GM19240 (cell line): ENCODE results near the gene GPNMB.

Experiments used
- DNase-seq: peaks from one replicate; pipeline ENCODE4 v3.0.0; 2011; ENCODE audit warnings: low spot score; ENCODE audit not compliant: insufficient read length

Gene GPNMB

DNA sequence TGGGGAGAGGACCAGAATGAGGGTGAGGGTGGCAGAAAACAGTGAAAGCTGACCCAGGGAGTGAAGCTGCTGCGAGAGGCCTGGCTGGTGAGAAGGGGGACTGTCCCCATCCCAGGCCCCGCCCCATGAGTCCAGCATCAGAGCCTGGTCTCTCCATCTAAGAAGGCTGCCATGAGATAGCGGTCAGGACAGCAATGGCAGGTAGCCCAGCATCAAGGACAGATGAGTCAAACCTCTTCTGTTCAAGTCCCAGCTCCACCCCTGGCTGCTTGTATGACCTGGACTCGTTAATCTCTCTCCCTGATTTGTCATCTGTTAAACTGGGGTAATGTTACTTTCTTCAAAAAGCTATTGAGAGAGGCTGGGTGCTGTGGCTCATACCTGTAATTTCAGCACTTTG is 22.2 kb downstream of the GPNMB start:
- no peak for DNase-seq

DNA sequence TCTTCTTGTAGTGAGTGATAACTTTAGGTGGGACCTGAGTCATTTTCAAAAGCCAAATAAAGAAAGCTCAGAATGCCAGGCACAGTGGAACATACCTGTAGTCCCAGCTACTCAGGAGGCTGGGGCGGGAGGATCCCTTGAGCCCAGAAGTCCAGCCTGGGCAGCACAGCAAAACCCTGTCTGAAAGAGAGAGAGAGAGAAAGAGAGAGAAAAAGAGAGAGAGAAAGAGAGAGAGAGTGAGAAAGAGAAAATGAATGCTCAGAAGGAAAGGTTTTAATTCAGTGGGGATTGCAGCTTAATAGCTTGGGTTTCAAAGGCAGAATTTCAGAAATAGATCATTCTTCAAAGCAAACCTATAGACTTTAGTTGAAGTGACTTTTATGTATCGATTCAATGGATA is 25.7 kb downstream of the GPNMB start:
- DNase-seq = no peak

DNA sequence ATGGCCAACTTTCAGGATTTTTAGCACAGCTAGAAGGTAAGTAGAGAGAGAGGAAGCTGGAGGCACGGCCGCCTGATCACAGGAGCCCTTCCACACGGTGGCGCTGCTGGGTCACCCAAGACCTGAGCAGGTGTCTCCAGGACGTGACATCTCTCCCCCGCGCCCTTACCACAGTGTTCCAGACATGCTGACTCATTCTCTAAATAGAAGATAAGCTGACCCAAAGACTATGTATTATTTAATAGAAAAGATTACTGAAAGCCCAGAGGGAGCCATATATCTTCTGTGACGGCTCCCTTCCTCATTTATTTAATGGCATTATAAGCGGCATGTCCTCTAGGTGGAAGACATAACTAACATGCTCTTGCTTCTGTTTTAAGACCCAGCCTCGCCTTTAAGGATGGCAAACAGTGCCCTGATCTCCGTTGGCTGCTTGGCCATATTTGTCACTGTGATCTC is 26.6 kb downstream of the GPNMB start:
- DNase-seq = peak; percentile 68

DNA sequence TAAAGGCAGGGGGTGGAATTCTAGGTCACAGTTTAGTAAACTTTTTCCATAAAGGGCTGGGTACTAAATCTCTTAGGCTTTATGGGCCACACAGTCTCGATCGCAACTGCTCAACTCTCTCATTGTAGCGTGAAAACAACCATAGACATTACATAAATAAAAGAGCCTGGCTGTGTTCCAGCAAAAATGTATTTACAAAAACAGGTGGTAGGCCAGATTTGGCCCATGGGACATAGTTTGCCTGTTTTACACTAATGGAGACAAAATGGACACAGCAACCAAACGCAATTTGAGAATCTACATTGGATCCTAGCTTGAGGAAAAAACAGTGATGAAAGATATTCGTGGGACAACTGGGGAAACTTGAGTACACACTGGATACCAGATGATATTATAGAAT is 29.3 kb downstream of the GPNMB start:
- DNase-seq = no peak

DNA sequence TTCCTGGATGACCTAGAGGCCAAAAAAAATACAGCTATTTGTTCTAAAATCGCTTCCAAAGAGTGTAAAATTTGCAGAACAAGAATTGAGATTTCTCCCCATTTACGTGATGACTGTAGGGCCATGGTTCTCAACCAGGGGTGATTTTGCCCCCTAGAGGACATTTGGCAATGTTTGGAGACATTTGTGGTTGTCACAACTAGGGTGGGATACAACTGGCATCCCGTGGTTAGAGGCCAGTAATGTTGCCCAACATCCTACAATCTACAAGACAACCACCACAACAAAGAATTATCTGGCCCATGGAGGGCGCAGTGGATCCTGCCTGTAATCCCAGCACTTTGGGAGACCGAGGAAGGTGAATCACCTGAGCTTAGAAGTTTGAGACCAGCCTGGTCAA is 29.8 kb downstream of the GPNMB start:
- DNase-seq = no peak

DNA sequence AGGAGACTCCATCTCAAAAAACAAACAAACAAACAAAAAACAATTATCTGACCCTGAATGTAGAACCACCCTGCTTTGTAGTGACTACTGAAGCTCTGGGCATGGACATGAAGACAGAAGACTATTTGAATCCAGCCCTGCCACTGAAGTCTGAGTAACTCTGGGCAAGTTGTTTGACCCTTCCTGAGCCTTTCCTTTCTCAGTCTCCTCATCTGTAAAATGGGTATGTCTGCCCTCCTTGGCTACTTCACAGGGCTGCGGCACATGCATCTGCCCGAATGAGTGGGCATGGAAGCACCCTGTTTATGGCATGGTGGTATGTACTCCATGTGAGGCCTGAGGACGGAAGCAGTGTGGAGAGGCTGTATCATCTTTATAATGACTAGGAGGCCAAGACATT is 30.4 kb downstream of the GPNMB start:
- DNase-seq = no peak

DNA sequence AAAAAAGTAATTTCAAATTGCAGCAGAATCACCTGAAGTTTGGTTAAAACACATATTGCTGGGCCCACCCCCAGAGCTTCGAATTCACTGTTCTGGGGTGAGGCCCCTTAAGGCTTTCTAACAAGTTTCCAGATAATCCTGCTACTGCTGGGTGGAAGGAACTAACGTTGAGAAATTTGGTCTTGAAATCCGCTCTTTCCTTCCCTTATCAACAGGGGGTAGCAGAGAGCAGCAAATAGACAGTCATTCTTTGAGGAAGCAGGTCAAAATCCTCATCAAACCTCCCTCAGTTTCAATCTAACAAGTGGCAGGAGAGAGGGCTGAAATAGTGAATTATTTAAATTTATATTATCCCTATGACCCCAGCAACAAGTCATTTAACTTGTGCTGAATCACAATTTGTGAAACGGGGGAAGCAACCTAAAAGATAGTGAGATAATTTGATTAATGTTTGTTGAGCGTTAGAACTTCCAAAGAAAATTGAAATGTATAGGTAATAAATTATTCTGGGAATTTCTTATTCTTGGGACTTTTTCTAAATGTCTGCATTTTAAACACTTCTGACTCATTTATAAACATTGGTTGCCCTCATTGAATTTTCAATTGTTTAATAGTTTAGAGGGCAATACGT is 30.9 kb downstream of the GPNMB start:
- peak; percentile 33 for DNase-seq

DNA sequence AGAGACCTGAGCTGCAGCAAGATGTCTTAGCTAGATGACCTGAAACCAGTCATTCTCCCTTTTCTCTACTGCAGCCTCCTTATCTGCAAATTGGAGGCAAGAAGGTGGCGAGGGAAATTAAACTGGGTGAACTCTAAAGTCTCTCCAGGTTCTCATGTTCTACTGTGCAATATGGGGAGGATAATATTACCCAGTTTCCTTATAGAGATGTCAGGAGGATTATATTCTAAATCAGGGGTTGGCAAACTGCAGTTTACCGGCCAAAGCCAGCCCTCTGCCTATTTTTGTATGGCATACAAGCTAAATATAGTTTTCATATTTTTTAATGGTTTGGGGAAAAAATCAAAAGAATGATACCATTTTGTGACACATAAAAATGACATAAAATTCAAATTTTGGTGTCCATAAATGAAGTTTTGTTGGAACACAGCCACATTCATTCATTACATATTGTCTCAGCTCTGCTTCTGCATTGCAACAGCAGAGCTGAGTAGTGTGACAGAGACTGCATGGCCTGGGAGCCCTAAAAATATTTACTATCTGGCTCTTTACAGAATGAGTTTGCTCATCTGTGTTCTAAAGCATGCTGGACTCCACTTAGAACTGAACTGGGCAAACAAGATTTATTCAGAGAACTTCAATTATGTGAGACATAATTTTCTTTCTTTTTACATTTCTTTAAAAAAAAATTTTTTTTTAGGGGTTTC is 33.4 kb downstream of the GPNMB start:
- no peak for DNase-seq

DNA sequence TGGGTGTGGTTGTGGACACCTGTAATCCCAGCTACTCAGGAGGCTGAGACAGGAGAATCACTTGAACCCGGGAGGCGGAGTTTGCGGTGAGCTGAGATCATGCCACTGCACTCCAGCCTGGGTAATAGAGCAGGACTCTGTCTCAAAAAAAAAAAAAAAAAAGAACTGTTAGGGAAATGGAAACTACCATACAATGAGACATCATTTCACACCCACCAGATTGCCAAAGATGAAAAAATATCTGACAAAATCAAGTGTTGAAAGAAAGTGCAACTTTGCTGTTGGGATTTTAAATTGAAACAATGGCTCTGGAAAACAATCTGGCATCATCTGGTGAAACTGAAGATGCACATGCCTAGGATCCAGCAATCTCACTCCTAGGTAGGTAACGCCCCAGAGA is 36.5 kb downstream of the GPNMB start:
- no peak for DNase-seq

DNA sequence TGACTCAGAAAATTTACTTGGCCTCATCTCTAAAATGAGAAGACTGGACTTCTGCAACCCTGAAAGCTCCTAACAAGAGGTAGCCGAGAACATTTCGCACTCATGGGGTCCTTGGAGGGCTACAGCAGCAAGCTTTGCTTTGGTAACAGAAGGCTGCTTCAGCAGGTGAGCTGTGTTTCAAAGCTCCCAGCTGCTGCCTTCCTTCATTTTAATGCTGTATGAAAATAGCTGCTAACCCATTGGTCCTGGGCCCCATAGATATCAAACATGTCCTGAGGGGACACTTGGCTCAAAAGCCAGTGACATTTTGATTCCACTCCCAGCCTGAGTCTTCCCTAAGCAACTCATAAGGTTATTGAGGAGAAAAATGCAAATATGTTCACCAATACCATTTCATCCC is 38.3 kb downstream of the GPNMB start:
- no peak for DNase-seq

DNA sequence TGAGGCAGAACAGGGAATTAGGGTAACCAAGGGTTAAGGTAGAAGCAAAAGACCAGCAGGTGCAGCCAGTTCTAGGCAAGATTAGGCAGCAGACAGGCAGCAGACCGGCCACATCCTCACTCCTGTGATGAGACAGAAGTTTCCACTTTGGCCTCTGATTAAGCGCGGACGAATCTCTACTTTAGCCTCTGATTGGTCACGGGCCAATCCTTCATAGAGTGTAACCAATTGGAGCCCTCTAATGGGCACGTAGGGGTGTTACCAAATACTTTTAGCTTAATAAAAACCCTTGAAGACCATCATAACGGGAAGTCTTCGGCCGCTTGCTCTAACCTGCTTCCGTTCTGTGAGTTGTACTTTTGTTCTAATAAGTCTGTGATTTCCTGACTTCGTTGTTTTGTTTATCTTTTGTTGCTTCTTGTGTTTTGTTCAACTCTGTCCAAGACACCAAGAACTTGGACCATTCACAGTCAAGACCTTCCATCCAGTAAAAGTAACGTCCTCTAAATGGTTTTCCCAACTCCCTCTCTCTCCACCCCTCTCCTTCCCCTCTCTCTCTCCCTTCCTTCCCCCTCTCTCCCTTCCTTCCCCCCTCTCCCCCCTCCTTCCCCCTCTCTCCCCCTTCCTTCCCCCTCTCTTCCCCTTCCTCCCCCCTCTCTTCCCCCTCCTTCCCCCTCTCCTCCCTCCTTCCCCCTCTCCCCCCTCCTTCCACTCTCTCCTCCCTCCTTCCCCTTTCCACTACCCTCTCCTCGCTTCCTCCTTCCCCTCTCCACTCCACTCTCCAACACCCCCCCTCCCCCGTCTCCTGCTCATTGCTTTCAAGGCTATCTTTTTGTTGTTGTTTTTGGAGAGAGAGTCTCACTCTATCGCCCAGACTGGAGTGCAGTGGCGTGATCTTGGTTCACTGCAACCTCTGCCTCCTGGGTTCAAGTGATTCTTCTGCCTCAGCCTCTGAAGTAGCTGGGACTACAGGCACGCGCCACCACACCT is 39.4 kb downstream of the GPNMB start:
- no peak for DNase-seq

DNA sequence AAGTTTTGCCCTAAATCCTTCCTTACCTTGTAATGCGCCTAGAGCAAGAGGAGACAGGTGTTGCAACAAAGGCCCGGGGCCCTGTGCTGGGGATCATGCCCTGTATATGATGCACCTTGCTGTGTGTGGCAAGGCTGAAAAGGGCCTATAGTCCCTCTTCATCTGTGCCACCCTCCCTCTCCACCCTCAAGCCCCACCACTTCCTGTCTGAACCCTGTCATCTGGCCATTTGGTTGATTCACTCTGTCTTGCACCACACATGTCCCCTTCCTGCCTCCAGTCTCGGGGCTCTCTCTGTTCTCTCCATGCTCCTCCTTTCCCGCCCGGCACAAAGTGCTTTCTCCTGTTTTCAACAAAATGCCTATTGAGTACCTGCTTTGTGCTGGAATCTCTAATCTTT is 41.0 kb downstream of the GPNMB start:
- no peak for DNase-seq

DNA sequence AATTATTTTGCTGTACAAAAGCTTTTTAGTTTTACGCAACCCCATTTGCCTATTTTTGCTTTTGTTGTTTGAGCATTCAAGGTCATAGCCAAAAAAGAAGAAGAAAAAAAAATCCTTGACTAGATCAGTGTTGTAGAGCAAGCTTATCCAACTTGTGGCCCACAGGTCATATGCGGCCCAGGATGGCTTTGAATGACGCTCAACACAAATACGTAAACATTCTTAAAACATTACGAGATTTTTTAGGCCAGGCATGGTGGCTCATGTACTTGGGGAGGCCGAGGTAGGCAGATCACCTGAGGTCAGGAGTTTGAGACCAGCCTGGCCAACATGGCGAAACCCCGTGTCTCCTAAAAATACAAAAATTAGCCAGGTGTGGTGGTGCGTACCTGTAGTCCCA is 44.4 kb downstream of the GPNMB start:
- DNase-seq = no peak

DNA sequence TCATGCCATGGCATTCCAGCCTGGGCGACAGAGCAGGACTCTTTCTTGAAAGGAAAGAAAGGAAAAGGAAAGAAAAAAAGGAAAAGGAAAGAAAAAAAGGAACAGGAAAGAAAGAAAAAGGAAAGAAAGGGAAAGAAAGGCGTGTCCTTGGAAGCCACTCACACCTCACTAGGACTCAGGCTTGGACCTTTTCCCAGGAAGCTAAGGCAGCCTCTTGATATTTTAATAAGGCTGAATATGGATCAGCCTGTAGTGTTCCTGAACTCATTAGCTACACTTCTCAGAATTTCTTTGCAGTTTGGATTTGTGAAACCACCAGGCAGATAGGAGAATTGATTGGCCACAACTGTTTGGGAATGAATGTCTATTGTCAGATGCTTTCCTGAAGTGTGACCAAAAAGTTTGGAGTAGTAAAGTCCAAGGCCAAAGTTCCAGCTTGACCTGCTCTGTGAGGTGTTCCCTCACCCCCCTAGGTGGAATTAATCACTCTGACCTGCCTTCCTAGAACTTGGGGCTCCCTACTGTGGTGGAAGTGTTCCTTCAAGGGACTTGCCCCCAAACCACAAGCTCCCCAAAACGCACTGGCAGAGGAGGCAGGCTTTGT is 45.5 kb downstream of the GPNMB start:
- DNase-seq = no peak

DNA sequence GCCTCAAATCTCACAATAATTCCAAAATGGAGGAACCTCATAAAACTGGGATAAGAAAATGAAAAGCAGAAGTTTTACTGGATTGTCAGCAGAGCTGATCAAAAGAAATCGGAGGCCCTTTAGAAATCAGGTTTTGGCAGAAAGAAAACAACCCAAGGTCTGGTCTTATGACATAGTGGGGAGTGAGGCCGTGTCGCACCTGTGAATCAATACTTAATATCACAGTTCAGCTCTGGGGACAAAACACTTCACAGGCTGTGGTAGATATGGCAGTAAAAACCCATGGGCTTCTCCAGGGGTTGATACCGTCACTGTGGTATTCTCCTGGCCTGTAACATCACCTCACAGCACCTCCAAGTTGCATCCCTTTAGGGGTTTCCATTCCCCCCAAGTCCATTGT is 46.0 kb downstream of the GPNMB start:
- DNase-seq = no peak

DNA sequence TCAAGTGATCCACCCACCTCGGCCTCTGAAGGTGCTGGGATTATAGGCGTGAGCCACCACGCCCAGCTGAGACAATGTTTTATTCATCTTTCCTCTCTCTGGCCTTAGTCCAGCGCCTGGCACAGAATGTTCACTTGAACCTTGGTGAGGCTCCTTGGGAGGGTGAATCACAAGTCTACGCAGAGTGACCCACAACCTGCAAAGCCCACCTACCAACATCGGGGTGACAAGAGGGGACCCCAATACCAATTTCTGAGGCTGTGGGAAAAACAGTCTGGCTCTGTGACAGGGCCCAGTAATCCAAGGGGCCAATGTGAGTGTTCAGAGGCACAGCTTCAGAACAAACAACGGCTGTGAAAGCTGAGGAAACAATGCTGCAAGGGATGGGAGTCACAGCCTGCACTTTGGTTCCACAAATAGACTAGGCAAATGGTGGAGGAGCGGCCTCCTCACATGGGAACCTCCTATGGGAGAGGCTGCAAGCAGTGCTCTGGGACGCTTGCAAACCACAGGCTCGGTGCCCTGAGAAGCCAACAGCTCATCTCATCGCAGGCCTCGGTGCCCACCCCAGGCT is 47.0 kb downstream of the GPNMB start:
- no peak for DNase-seq

DNA sequence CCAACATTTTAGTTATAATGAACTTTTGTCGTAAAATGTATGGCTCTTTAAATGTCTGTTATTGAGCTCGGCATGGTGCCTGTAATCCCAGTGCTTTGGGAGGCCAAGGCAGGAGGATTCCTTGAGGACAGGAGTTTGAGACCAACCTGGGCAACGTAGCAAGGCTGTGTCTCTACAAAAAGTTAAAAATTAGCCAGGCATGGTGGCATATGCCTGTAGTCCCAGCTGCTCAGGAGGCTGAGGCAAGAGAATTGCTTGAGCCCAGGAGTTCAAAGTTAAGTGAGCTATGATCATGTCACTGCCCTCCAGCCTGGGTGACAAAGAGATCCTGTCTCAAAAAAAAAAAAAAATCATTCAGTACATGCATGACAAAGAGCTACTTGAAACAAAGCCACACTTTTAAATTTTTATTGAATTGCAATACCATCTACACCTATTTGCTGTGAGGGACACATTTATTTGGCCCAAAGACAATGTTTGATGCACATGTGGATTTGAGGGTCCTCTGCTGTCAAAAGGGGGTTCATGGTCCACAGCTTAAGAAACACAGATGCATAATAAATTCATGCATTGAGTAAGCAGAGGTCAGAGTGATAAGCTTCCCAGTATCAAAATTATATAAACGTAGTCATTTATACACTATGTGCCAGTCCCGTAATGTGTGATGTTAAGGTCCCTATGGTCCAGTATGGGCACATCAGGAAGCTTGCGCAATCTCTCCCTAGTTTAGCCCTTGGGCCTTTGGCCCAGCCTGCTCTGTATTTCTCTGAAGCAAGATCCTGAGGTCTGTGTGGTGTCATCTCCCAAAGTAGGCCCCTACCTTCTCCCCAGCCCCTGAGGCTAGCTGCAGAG is 48.2 kb downstream of the GPNMB start:
- no peak for DNase-seq

DNA sequence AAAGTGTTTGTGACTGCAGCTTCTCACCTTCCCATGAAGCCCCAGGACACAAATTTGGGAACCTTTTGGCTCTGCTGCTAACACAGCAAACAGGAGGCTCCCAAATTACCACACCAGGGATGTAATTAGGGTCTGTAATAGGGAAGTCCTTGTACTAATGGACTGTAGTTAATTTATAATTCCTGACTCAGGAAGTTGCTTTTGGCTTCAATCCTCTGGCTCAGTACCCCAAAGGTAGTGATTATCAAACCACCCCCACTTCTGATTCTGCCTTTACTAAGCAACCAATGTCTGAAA is 48.8 kb downstream of the GPNMB start:
- DNase-seq = no peak

DNA sequence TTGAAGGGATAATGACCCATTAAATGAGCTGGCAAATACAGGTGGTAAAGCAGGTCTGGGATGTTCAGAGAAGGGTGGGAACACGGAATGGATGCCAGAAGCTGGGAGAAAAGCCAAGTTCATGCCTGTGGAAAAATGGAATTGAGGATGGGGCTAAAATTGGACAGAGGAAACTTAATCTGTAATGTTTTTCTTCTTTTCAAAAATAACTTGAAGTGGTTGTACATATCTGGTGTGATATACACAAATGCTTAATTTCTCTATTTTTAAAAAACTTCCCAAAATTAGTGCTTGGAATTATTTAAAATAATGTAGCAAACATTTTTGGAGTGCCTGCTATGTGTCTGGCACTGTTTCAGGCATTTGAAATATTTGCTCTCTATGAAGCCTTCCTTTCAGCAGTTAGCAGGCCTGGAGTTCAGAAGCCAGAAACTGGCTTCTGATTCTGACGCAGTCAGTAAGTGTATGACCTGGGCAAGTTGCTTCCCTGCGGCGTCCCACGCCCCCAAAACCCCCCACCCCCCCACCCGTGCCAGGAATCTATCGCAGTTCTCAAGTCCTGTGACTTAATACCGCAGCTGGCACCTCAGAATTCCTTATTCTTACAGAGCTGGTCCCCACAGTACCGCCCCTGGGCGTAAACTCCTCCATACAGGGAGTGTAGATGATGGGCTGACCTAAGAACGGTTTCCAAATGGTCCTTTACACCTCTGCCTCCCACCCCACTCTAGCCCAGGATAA is 51.7 kb downstream of the GPNMB start:
- DNase-seq = no peak
